ENCODE data around the gene GPX3. TPM values are rescaled to one million over a fixed set of nuclear protein-coding genes. Genes with fewer than 3 reads are reported as not detected.
A peak's percentile ranks its signal among the peaks of the same experiment; 100 is the strongest.

Gene GPX3
- total and polyA plus RNA-seq, 2 donors (not counting 1 experiment from before 2014, with no cell fraction given) = 182 to 267 TPM

DNA sequence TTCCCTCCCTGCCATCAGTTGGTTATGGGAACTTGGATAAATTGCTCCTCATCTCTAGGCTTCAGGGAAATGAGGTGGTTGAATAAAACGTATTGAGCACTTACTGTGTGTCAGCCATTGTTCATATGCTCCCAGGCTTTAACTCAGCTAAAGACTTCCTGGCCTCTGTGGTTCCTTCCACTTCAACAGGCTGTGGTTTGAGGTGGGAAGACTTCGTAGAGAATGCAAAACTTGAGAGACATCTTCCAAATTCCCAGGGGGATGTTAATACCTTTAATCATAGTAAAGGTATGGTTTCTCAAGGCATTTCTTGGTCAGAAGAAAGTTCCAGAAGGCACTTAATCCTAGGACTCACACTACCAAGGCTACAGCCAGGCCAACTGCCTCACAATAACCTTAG lies 1.5 kb upstream of the GPX3 start:
- H3K4me3 ChIP-seq (replicated peaks in 1 of 4; ENCODE audit: control extremely low read depth in 1 of 4, insufficient read depth in 1 of 4, low read depth in 3 of 4, low read length in 4 of 4) = no peak overlapping the region
- no peak overlapping the region for H3K4me2 ChIP-seq (ENCODE audit: extremely low read depth, insufficient read depth, low read length)
- no peaks in the 10 kb centered on the region for H3K9me3 ChIP-seq (ENCODE audit: control insufficient read depth, insufficient read depth, low read depth, low read length)
- no peaks in the 10 kb centered on the region for H3K27me3 ChIP-seq (ENCODE audit: control insufficient read depth, insufficient read depth, low read length)
- H3K36me3 ChIP-seq (ENCODE audit: control insufficient read depth, insufficient read depth, low read length) = no peaks in the 10 kb centered on the region
- no peak overlapping the region for H3K9ac ChIP-seq (ENCODE audit: insufficient read depth, low read length)
- no peak overlapping the region for H2AFZ ChIP-seq (ENCODE audit: low read length)
- DNase-seq (ENCODE audit: low read depth in 2 of 2) = peak in 1 of 2 donors; percentile 56
- no peak overlapping the region for H3K27ac ChIP-seq (ENCODE audit: insufficient read depth, low read length)
- TF ChIP-seq, protein P1, sequence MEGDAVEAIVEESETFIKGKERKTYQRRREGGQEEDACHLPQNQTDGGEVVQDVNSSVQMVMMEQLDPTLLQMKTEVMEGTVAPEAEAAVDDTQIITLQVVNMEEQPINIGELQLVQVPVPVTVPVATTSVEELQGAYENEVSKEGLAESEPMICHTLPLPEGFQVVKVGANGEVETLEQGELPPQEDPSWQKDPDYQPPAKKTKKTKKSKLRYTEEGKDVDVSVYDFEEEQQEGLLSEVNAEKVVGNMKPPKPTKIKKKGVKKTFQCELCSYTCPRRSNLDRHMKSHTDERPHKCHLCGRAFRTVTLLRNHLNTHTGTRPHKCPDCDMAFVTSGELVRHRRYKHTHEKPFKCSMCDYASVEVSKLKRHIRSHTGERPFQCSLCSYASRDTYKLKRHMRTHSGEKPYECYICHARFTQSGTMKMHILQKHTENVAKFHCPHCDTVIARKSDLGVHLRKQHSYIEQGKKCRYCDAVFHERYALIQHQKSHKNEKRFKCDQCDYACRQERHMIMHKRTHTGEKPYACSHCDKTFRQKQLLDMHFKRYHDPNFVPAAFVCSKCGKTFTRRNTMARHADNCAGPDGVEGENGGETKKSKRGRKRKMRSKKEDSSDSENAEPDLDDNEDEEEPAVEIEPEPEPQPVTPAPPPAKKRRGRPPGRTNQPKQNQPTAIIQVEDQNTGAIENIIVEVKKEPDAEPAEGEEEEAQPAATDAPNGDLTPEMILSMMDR (conservative IDR thresholded peaks at IDR 0.05 in 1 of 2, IDR thresholded peaks at IDR 0.05 in 1 of 2; ENCODE audit: low read depth in 1 of 2, low read length in 2 of 2) = no peak
- no peak for TF ChIP-seq EZH2 (IDR thresholded peaks at IDR 0.05; ENCODE audit: low read length, missing control alignments)
- H4K20me1 ChIP-seq (ENCODE audit: control insufficient read depth, extremely low read depth, insufficient read depth, low read length) = no peaks in the 10 kb centered on the region
- H3K4me1 ChIP-seq (ENCODE audit: control insufficient read depth, extremely low read depth, insufficient read depth, low read length) = peaks cover 22% of the 10 kb centered on the region
- no peaks in the 10 kb centered on the region for H3K79me2 ChIP-seq (ENCODE audit: control insufficient read depth, insufficient read depth, low read length)

DNA sequence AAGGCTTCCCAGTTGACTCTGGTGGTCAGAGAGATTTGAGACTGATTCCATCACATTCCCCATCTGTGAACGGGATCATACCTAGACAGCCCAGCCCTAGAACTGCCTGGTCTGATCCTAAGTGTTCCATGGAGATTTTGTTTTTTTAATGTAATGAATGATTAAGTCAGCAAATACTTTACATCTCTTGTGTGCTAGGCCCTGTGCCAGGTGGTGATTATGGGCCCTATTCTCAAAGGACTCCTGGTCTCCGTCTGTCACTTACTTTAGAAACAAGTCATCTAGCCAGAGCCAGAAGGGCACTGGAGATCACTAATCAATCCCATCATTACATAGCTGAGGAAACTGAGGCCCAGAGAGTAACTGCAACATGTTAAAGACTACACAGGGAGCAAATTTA lies 1.1 kb upstream of the GPX3 start:
- H3K79me2 ChIP-seq (ENCODE audit: control insufficient read depth, insufficient read depth, low read length) = no peaks in the 10 kb centered on the region
- H3K4me2 ChIP-seq (ENCODE audit: extremely low read depth, insufficient read depth, low read length) = no peak overlapping the region
- H3K9ac ChIP-seq (ENCODE audit: insufficient read depth, low read length) = no peak overlapping the region
- no peaks in the 10 kb centered on the region for H3K27me3 ChIP-seq (ENCODE audit: control insufficient read depth, insufficient read depth, low read length)
- no peak overlapping the region for H2AFZ ChIP-seq (ENCODE audit: low read length)
- DNase-seq (ENCODE audit: low read depth in 2 of 2) = no peak
- H4K20me1 ChIP-seq (ENCODE audit: control insufficient read depth, extremely low read depth, insufficient read depth, low read length) = no peaks in the 10 kb centered on the region
- peaks cover 26% of the 10 kb centered on the region for H3K4me1 ChIP-seq (ENCODE audit: control insufficient read depth, extremely low read depth, insufficient read depth, low read length)
- H3K4me3 ChIP-seq (replicated peaks in 1 of 4; ENCODE audit: control extremely low read depth in 1 of 4, insufficient read depth in 1 of 4, low read depth in 3 of 4, low read length in 4 of 4) = no peak overlapping the region
- no peaks in the 10 kb centered on the region for H3K9me3 ChIP-seq (ENCODE audit: control insufficient read depth, insufficient read depth, low read depth, low read length)
- TF ChIP-seq, protein P1 (conservative IDR thresholded peaks at IDR 0.05 in 1 of 2, IDR thresholded peaks at IDR 0.05 in 1 of 2; ENCODE audit: low read depth in 1 of 2, low read length in 2 of 2) = no peak
- no peak for TF ChIP-seq EZH2 (IDR thresholded peaks at IDR 0.05; ENCODE audit: low read length, missing control alignments)
- H3K27ac ChIP-seq (ENCODE audit: insufficient read depth, low read length) = no peak overlapping the region
- no peaks in the 10 kb centered on the region for H3K36me3 ChIP-seq (ENCODE audit: control insufficient read depth, insufficient read depth, low read length)

DNA sequence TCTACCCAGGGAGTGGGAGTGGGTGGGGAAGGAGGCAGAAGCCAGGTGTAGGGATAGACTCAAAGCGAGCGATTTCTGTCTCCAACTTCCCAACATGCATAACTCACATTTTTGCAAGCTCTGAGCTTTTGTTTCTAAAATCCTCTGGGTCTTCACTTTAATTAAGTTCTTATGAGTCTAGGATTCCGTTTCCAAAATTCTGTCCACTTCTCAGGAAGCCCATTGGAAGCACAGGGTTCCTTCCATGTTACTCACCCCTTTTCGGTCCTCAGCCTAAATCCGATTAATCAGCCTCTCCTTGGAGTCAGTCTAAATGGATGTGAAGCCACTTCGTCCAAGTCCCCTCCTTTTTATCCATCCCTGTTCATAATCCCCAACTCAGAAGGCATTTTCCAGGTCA lies 1.4 kb downstream of the GPX3 start:
- TF ChIP-seq, protein P1 (conservative IDR thresholded peaks at IDR 0.05 in 1 of 2, IDR thresholded peaks at IDR 0.05 in 1 of 2; ENCODE audit: low read depth in 1 of 2, low read length in 2 of 2) = no peak
- TF ChIP-seq EZH2 (IDR thresholded peaks at IDR 0.05; ENCODE audit: low read length, missing control alignments) = no peak
- H2AFZ ChIP-seq (ENCODE audit: low read length) = no peak overlapping the region
- peaks cover 36% of the 10 kb centered on the region for H3K4me1 ChIP-seq (ENCODE audit: control insufficient read depth, extremely low read depth, insufficient read depth, low read length)
- peak overlapping the region in 1 of 4 experiments; percentile 61 for H3K4me3 ChIP-seq (replicated peaks in 1 of 4; ENCODE audit: control extremely low read depth in 1 of 4, insufficient read depth in 1 of 4, low read depth in 3 of 4, low read length in 4 of 4)
- DNase-seq (ENCODE audit: low read depth in 2 of 2) = no peak
- no peaks in the 10 kb centered on the region for H3K79me2 ChIP-seq (ENCODE audit: control insufficient read depth, insufficient read depth, low read length)
- no peak overlapping the region for H3K27ac ChIP-seq (ENCODE audit: insufficient read depth, low read length)
- no peaks in the 10 kb centered on the region for H3K36me3 ChIP-seq (ENCODE audit: control insufficient read depth, insufficient read depth, low read length)
- H4K20me1 ChIP-seq (ENCODE audit: control insufficient read depth, extremely low read depth, insufficient read depth, low read length) = no peaks in the 10 kb centered on the region
- no peak overlapping the region for H3K9ac ChIP-seq (ENCODE audit: insufficient read depth, low read length)
- H3K4me2 ChIP-seq (ENCODE audit: extremely low read depth, insufficient read depth, low read length) = peak overlapping the region; percentile 86
- H3K27me3 ChIP-seq (ENCODE audit: control insufficient read depth, insufficient read depth, low read length) = no peaks in the 10 kb centered on the region
- H3K9me3 ChIP-seq (ENCODE audit: control insufficient read depth, insufficient read depth, low read depth, low read length) = no peaks in the 10 kb centered on the region

Measured in fibroblast of lung (primary cell).